CD14-positive monocyte (primary cell): Measurements from ENCODE around the gene ICAM3. TPM values are rescaled to one million over a fixed set of nuclear protein-coding genes. Genes with fewer than 3 reads are reported as not detected.

Experiments used
- DNase-seq, 3 donors: peaks; one replicate each; pipeline ENCODE4 v3.0.0-alpha.2; 2011 to 2022
- H2AFZ ChIP-seq: 2 replicates; pipeline ENCODE4 v1.6.0; 2012; ENCODE audit warnings: mild to moderate bottlenecking, low read depth, low read length, inconsistent platforms; ENCODE audit not compliant: insufficient read depth, poor library complexity, severe bottlenecking
- H3K27ac ChIP-seq, 2 donors: 1 replicate in 1 of 2; 2 replicates in 1 of 2; pipeline ENCODE4 v1.5.1; 2012 to 2013; ENCODE audit warnings: low read length in 2 of 2, control low read depth in 1 of 2, inconsistent platforms in 1 of 2, low read depth in 1 of 2, mild to moderate bottlenecking in 1 of 2
- H3K27me3 ChIP-seq, 2 donors: one replicate each; pipeline versions ENCODE4 v1.6.0 to v1.6.1; 2011 to 2013; ENCODE audit warnings: low read length in 2 of 2; ENCODE audit not compliant: control insufficient read depth in 2 of 2, insufficient read depth in 2 of 2
- H3K36me3 ChIP-seq, 2 donors: replicated peaks in 1 of 2; 1 replicate in 1 of 2; 2 replicates in 1 of 2; pipeline versions ENCODE4 v1.5.1 to v1.6.1; 2012 to 2013; ENCODE audit warnings: low read length in 2 of 2, control low read depth in 1 of 2, inconsistent platforms in 1 of 2, mild to moderate bottlenecking in 1 of 2; ENCODE audit not compliant: insufficient read depth in 2 of 2, control insufficient read depth in 1 of 2
- H3K4me1 ChIP-seq, 2 donors: 1 replicate in 1 of 2; 2 replicates in 1 of 2; pipeline versions ENCODE4 v1.5.1 to v1.6.1; 2012 to 2013; ENCODE audit warnings: low read length in 2 of 2, control low read depth in 1 of 2, inconsistent platforms in 1 of 2, mild to moderate bottlenecking in 1 of 2, moderate library complexity in 1 of 2; ENCODE audit not compliant: insufficient read depth in 2 of 2, control insufficient read depth in 1 of 2
- H3K4me2 ChIP-seq: replicated peaks from 2 replicates; pipeline ENCODE3; 2012; ENCODE audit warnings: low read length, moderate library complexity, mild to moderate bottlenecking; ENCODE audit not compliant: poor library complexity, severe bottlenecking; ENCODE audit errors: extremely low read depth
- H3K4me3 ChIP-seq, 3 experiments: fragments of 200-600 bp in 1 of 3; sonication (generic) in 1 of 3; replicated peaks in 1 of 3; 1 replicate in 2 of 3; 2 replicates in 1 of 3; pipeline ENCODE4 v1.5.1; 2011 to 2013; ENCODE audit warnings: low read length in 3 of 3, mild to moderate bottlenecking in 3 of 3, control low read depth in 2 of 3, low read depth in 2 of 3, inconsistent platforms in 1 of 3, moderate library complexity in 1 of 3
- H3K79me2 ChIP-seq: 2 replicates; pipeline ENCODE4 v1.6.0; 2012; ENCODE audit warnings: mild to moderate bottlenecking, control low read depth, inconsistent platforms, low read length, moderate library complexity; ENCODE audit not compliant: insufficient read depth
- H3K9ac ChIP-seq: 2 replicates; pipeline ENCODE4 v1.6.0; 2017; ENCODE audit warnings: low read length, mild to moderate bottlenecking; ENCODE audit not compliant: insufficient read depth, poor library complexity, severe bottlenecking
- H3K9me3 ChIP-seq, 2 donors: replicated peaks in 1 of 2; 1 replicate in 1 of 2; 2 replicates in 1 of 2; pipeline versions ENCODE4 v1.5.1 to v1.6.1; 2012 to 2013; ENCODE audit warnings: low read length in 2 of 2, control low read depth in 1 of 2; ENCODE audit not compliant: control insufficient read depth in 1 of 2, insufficient read depth in 1 of 2
- H4K20me1 ChIP-seq: 2 replicates; pipeline ENCODE4 v1.6.0; 2012; ENCODE audit warnings: mild to moderate bottlenecking, low read length, control low read depth, moderate library complexity; ENCODE audit not compliant: insufficient read depth
- H3K27ac Mint-ChIP-seq, 7 donors: one replicate each; pipeline ENCODE4 v1.8.0; 2020; ENCODE audit warnings: mild to moderate bottlenecking in 7 of 7, mixed read lengths in 7 of 7, moderate library complexity in 6 of 7, inconsistent platforms in 2 of 7
- H3K27me3 Mint-ChIP-seq, 3 donors: one replicate each; pipeline ENCODE4 v1.8.0; 2021 to 2022; ENCODE audit warnings: low read depth in 3 of 3, mild to moderate bottlenecking in 3 of 3, mixed read lengths in 3 of 3, moderate library complexity in 3 of 3, inconsistent platforms in 1 of 3
- H3K36me3 Mint-ChIP-seq, 2 donors: one replicate each; pipeline ENCODE4 v1.8.0; 2020; ENCODE audit warnings: mixed read lengths in 2 of 2, inconsistent platforms in 1 of 2, mild to moderate bottlenecking in 1 of 2
- H3K4me1 Mint-ChIP-seq: one replicate; pipeline ENCODE4 v1.8.0; 2020; ENCODE audit warnings: mild to moderate bottlenecking, mixed read lengths
- H3K4me3 Mint-ChIP-seq, 2 donors: one replicate each; pipeline ENCODE4 v1.8.0; 2020; ENCODE audit warnings: mild to moderate bottlenecking in 2 of 2, mixed read lengths in 2 of 2, moderate library complexity in 1 of 2
- H3K9me3 Mint-ChIP-seq, 7 donors: one replicate each; pipeline ENCODE4 v1.8.0; 2020 to 2022; ENCODE audit warnings: mixed read lengths in 7 of 7, mild to moderate bottlenecking in 6 of 7, moderate library complexity in 6 of 7, inconsistent platforms in 2 of 7
- WGBS: methylation state at CpG from one replicate; pipeline ENCODE4 v1.1.5; 2013; ENCODE audit warnings: missing lambda C conversion rate; ENCODE audit not compliant: insufficient coverage; 5-methylcytosine and 5-hydroxymethylcytosine counted together
- intact Hi-C, 2 donors: fragments of 100-400 bp; cut with micrococcal nuclease; formaldehyde crosslinking; loops; one replicate each; pipeline versions ENCODE4 v1.15.0 to v1.15.1; 2023
- polyA minus RNA-seq: library from RNA; depleted of rRNA, polyadenylated mRNA; stranded (reverse); fragments of >200 nt; gene quantifications from 2 replicates; pipeline ENCODE4 v1.2.3, GENCODE V29; 2012
- polyA plus RNA-seq, 3 donors: library from polyadenylated mRNA; depleted of rRNA in 1 of 3; unstranded in 2 of 3; stranded (reverse) in 1 of 3; fragments of 300-500 nt in 2 of 3; fragments of >200 nt in 1 of 3; fragmentation: Illumina TruSeq in 2 of 3; gene quantifications; 1 replicate in 2 of 3; 2 replicates in 1 of 3; pipeline ENCODE4 v1.2.3, GENCODE V29; 2012 to 2021
- total RNA-seq, 12 experiments: library from RNA in 1 of 12; stranded (reverse) in 1 of 12; fragments of 120-200 nt in 1 of 12; gene quantifications; one replicate each; pipeline ENCODE4 v1.2.4 and lab custom pipeline; 2013 to 2026; ENCODE audit warnings: mixed read lengths in 6 of 12, inconsistent platforms in 1 of 12
- TF ChIP-seq, protein P1 (sequence below): fragments of 200-600 bp; IDR thresholded peaks from one replicate; pipeline ENCODE4 v1.8.0; 2022; ENCODE audit warnings: antibody characterized with exemption, mild to moderate bottlenecking

ICAM3 gene, protein sequence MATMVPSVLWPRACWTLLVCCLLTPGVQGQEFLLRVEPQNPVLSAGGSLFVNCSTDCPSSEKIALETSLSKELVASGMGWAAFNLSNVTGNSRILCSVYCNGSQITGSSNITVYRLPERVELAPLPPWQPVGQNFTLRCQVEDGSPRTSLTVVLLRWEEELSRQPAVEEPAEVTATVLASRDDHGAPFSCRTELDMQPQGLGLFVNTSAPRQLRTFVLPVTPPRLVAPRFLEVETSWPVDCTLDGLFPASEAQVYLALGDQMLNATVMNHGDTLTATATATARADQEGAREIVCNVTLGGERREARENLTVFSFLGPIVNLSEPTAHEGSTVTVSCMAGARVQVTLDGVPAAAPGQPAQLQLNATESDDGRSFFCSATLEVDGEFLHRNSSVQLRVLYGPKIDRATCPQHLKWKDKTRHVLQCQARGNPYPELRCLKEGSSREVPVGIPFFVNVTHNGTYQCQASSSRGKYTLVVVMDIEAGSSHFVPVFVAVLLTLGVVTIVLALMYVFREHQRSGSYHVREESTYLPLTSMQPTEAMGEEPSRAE
- total RNA-seq (2013): 310 TPM
- polyA plus RNA-seq (100 to 1,000 TPM; 189 to 234 (median 198) TPM), polyA minus RNA-seq (183 and 273 TPM in 2 replicates), total RNA-seq (lab: John Stamatoyannopoulos, UW) (45.0 to 168 (median 127) reads per million in 11 experiments)

DNA sequence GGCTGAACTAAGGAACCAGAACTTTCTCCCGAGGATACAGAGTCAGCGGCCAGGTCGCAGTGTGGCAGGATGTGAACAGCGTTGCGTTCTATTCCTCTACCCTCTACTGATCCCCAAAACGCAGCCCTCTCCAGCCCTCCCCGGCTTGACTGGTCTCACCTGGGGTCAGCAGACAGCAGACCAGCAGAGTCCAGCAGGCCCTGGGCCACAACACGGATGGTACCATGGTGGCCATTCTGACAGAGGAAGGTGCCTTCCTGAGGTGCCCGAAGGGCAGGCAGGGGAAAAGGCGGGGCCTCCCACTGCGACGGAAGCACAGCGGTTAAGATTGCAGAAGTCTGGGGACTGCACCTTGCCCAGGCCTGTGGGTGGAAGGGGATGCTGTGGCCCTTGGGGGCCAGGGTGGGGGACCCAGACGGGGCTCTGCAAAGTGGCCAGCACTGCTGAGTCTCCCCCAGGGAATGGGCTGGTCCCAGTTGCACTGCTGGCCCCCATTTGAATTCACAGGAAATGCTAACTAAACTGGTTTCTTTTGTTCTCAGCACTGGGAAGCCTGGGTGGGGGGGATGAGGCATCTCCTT is at the start of gene ICAM3:
TSS of gene ICAM3 (minus strand) at position 245 of the 581 bp plus-strand sequence. CDS start at position 235, 10 bp downstream.
- peak within 1 kb of the TSS; percentile 96 for H3K4me2 ChIP-seq
- no peaks in the 10 kb centered on the region for H3K9me3 ChIP-seq
- H3K9me3 Mint-ChIP-seq: peaks cover 0 to 2% (median 0%) of the 10 kb centered on the region in 7 donors
- peaks cover 38 to 45% of the 10 kb centered on the region in 2 donors for H3K4me1 ChIP-seq
- H3K27ac Mint-ChIP-seq: peak within 1 kb of the TSS; percentile 90 to 98 (median 94)
- H3K27ac ChIP-seq: peak within 1 kb of the TSS; percentile 61 to 91
- intact Hi-C loops: no loop called here
- peaks cover 1% of the 10 kb centered on the region for H4K20me1 ChIP-seq
- TF ChIP-seq, protein P1, sequence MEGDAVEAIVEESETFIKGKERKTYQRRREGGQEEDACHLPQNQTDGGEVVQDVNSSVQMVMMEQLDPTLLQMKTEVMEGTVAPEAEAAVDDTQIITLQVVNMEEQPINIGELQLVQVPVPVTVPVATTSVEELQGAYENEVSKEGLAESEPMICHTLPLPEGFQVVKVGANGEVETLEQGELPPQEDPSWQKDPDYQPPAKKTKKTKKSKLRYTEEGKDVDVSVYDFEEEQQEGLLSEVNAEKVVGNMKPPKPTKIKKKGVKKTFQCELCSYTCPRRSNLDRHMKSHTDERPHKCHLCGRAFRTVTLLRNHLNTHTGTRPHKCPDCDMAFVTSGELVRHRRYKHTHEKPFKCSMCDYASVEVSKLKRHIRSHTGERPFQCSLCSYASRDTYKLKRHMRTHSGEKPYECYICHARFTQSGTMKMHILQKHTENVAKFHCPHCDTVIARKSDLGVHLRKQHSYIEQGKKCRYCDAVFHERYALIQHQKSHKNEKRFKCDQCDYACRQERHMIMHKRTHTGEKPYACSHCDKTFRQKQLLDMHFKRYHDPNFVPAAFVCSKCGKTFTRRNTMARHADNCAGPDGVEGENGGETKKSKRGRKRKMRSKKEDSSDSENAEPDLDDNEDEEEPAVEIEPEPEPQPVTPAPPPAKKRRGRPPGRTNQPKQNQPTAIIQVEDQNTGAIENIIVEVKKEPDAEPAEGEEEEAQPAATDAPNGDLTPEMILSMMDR: no peak
- no peaks in the 10 kb centered on the region for H3K27me3 ChIP-seq
- H3K36me3 Mint-ChIP-seq: peaks cover 16 to 27% of the 10 kb centered on the region in 2 donors
- H3K4me1 Mint-ChIP-seq: peaks cover 37% of the 10 kb centered on the region
- H3K4me3 Mint-ChIP-seq: peak within 1 kb of the TSS; percentile 90 to 99
- peaks cover 0 to 5% (median 2%) of the 10 kb centered on the region in 3 donors for H3K27me3 Mint-ChIP-seq
- H3K79me2 ChIP-seq: peaks cover 48% of the 10 kb centered on the region
- peak within 1 kb of the TSS; percentile 88 for H2AFZ ChIP-seq
- H3K36me3 ChIP-seq: peaks cover 14 to 21% of the 10 kb centered on the region in 2 donors
- peak within 1 kb of the TSS; percentile 66 to 93 (median 70) for H3K4me3 ChIP-seq
- DNase-seq: peak; percentile 54 to 73 (median 66)
- WGBS: 1% methylated on average over 14 of the region's 14 CpGs
- H3K9ac ChIP-seq: peak within 1 kb of the TSS; percentile 71

DNA sequence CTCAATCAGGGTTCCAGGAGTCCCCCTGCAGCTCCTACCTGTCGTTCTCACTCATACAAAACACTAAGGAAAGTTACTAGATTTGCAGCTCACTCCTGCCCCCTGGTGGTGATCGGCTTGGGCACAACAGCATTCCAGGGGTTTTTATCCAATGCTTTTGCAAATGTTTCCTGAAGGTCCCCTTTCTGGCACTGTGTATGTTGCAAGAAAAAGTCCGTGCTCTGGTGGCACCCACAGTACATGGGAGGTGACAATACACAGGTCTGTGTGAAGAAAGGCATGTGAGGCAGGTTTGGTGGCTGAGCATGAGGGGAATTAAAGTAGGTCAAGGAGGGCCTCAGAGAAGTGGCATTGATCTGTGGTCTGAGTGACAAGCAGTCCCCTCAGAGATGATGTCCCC is 49.5 kb upstream of the ICAM3 start:
- H3K36me3 Mint-ChIP-seq: peaks cover 28 to 44% of the 10 kb centered on the region in 2 donors
- H2AFZ ChIP-seq: no peak overlapping the region
- H3K9me3 Mint-ChIP-seq: no peaks in the 10 kb centered on the region
- H3K4me3 Mint-ChIP-seq: no peak overlapping the region
- peak; percentile 73 to 85 (median 83) for DNase-seq
- no peaks in the 10 kb centered on the region for H3K9me3 ChIP-seq
- H3K36me3 ChIP-seq: peaks cover 29 to 33% of the 10 kb centered on the region in 2 donors
- no peaks in the 10 kb centered on the region for H3K79me2 ChIP-seq
- no peak overlapping the region for H3K4me2 ChIP-seq
- 0% methylated on average over 2 of the region's 3 CpGs for WGBS
- H3K4me1 Mint-ChIP-seq: peaks cover 5% of the 10 kb centered on the region
- no peak overlapping the region for H3K4me3 ChIP-seq
- H4K20me1 ChIP-seq: peaks cover 6% of the 10 kb centered on the region
- H3K27me3 Mint-ChIP-seq: peaks cover 0 to 9% (median 0%) of the 10 kb centered on the region in 3 donors
- no peak overlapping the region for H3K27ac ChIP-seq
- peaks cover 0 to 6% of the 10 kb centered on the region in 2 donors for H3K4me1 ChIP-seq
- intact Hi-C loops: loop anchor here (1.0 to 5.0 kb wide), 2 partner anchors 57 to 120 kb away; partner anchors contain the start of gene RAVER1 (in 1 of the 2)
- TF ChIP-seq, protein P1: peak; percentile 97
- H3K9ac ChIP-seq: no peak overlapping the region
- H3K27ac Mint-ChIP-seq: peak overlapping the region in 4 of 7 donors; percentile 18 to 75 (median 60)
- H3K27me3 ChIP-seq: no peaks in the 10 kb centered on the region
